Measurements from ENCODE around the gene PKN1. TPM values are rescaled to one million over a fixed set of nuclear protein-coding genes. Genes with fewer than 3 reads are reported as not detected.
A peak's percentile ranks its signal among the peaks of the same experiment; 100 is the strongest.

PKN1 gene
- total and polyA plus RNA-seq, 2 experiments from 2014 or later: 109 to 147 TPM

- no peaks in the 10 kb centered on the region for H3K27me3 ChIP-seq
- TF ChIP-seq CTCF (IDR thresholded peaks at IDR 0.05; ENCODE audit: low read depth, low read length): no peak
- peaks cover 10% of the 10 kb centered on the region for H3K4me1 ChIP-seq (ENCODE audit: low read depth)
- H3K36me3 ChIP-seq: peaks cover 40% of the 10 kb centered on the region
- no peak overlapping the region for H3K27ac ChIP-seq
- H3K4me3 ChIP-seq: no peak overlapping the region
- no peaks in the 10 kb centered on the region for H3K9me3 ChIP-seq (ENCODE audit: low read depth)
- no peak for DNase-seq (ENCODE audit: low read depth in 1 of 2, low spot score in 1 of 2)
These were observed 20.6 kb upstream of the PKN1 start for GRCh38 chr19:14412324-14412995.

GRCh38 chr19:14412996-14413692, 20.0 kb upstream of the PKN1 start:
- no peak for TF ChIP-seq CTCF (IDR thresholded peaks at IDR 0.05; ENCODE audit: low read depth, low read length)
- no peak overlapping the region for H3K27ac ChIP-seq
- no peak for DNase-seq (ENCODE audit: low read depth in 1 of 2, low spot score in 1 of 2)
- no peaks in the 10 kb centered on the region for H3K9me3 ChIP-seq (ENCODE audit: low read depth)
- H3K4me1 ChIP-seq (ENCODE audit: low read depth): peaks cover 10% of the 10 kb centered on the region
- H3K27me3 ChIP-seq: no peaks in the 10 kb centered on the region
- H3K36me3 ChIP-seq: peaks cover 40% of the 10 kb centered on the region
- no peak overlapping the region for H3K4me3 ChIP-seq

- no peak overlapping the region for H3K27ac ChIP-seq
- no peaks in the 10 kb centered on the region for H3K27me3 ChIP-seq
- peaks cover 10% of the 10 kb centered on the region for H3K4me1 ChIP-seq (ENCODE audit: low read depth)
- peaks cover 34% of the 10 kb centered on the region for H3K36me3 ChIP-seq
- DNase-seq (ENCODE audit: low read depth in 1 of 2, low spot score in 1 of 2): peak in 1 of 2 donors; percentile 69
- H3K4me3 ChIP-seq: no peak overlapping the region
- no peak for TF ChIP-seq CTCF (IDR thresholded peaks at IDR 0.05; ENCODE audit: low read depth, low read length)
- H3K9me3 ChIP-seq (ENCODE audit: low read depth): no peaks in the 10 kb centered on the region
These were observed 19.4 kb upstream of the PKN1 start for GRCh38 chr19:14413693-14414181.

GRCh38 chr19:14414926-14415690, 18.0 kb upstream of the PKN1 start:
- no peak for TF ChIP-seq CTCF (IDR thresholded peaks at IDR 0.05; ENCODE audit: low read depth, low read length)
- no peak for DNase-seq (ENCODE audit: low read depth in 1 of 2, low spot score in 1 of 2)
- H3K4me3 ChIP-seq: no peak overlapping the region

GRCh38 chr19:14416817-14417231, 16.3 kb upstream of the PKN1 start:
- Histone ChIP-seq H3K4me1 (ENCODE audit: low read depth) (peaks cover 10% of the 10 kb centered on the region), H3K27ac (peak overlapping the region; percentile 72), H3K9me3 (ENCODE audit: low read depth) (no peaks in the 10 kb centered on the region), H3K4me3 (no peak overlapping the region), H3K36me3 (peaks cover 8% of the 10 kb centered on the region), H3K27me3 (no peaks in the 10 kb centered on the region)
- no peak for DNase-seq (ENCODE audit: low read depth in 1 of 2, low spot score in 1 of 2)
- no peak for TF ChIP-seq CTCF (IDR thresholded peaks at IDR 0.05; ENCODE audit: low read depth, low read length)

More at GRCh38 chr19:14414926-14415690, 18.0 kb upstream of the PKN1 start:
- Histone ChIP-seq H3K4me1 (ENCODE audit: low read depth) (peaks cover 10% of the 10 kb centered on the region), H3K36me3 (peaks cover 20% of the 10 kb centered on the region), H3K27me3 (no peaks in the 10 kb centered on the region), H3K27ac (no peak overlapping the region), H3K9me3 (ENCODE audit: low read depth) (no peaks in the 10 kb centered on the region)
